Ascending aorta (tissue), 2 donors: Measurements from ENCODE around the gene ZCCHC14. TPM values are rescaled to one million over a fixed set of nuclear protein-coding genes. Genes with fewer than 3 reads are reported as not detected.
"Not testable (repeated sequence)": the region's sequence is repeated elsewhere in the genome, so short reads cannot be mapped to it uniquely, and the experiment has no call there.

Experiments
- DNase-seq, 2 donors: peaks; one replicate each; pipeline ENCODE4 v3.0.0-alpha.2; 2019; ENCODE audit warnings: low spot score in 2 of 2
- H3K27ac ChIP-seq, 2 donors: fragments of 200-600 bp; sonication (generic); one replicate each; pipeline ENCODE4 v1.5.1; 2016 to 2017; ENCODE audit warnings: mild to moderate bottlenecking in 1 of 2
- H3K27me3 ChIP-seq: fragments of 200-600 bp; sonication (generic); one replicate; pipeline ENCODE4 v1.5.1; 2017
- H3K36me3 ChIP-seq, 2 donors: fragments of 200-600 bp; sonication (generic); one replicate each; pipeline ENCODE4 v1.5.1; 2016
- H3K4me1 ChIP-seq, 2 donors: fragments of 200-600 bp; sonication (generic); one replicate each; pipeline ENCODE4 v1.5.1; 2016 to 2017; ENCODE audit warnings: mild to moderate bottlenecking in 1 of 2
- H3K4me3 ChIP-seq, 2 donors: fragments of 200-600 bp; sonication (generic); one replicate each; pipeline ENCODE4 v1.5.1; 2016 to 2017; ENCODE audit warnings: mild to moderate bottlenecking in 1 of 2
- H3K9me3 ChIP-seq, 2 donors: fragments of 200-600 bp; sonication (generic); one replicate each; pipeline ENCODE4 v1.5.1; 2016
- CTCF ChIP-seq, 3 experiments: fragments of 200-600 bp in 2 of 3; fragments of 450-650 bp in 1 of 3; sonication (generic) in 2 of 3; IDR thresholded peaks; one replicate each; pipeline ENCODE4 v1.5.1; 2016 to 2019; ENCODE audit warnings: antibody characterized with exemption in 3 of 3, mild to moderate bottlenecking in 1 of 3, moderate library complexity in 1 of 3
- intact Hi-C: fragments of 100-400 bp; cut with DNase I; formaldehyde crosslinking; loops from one replicate; pipeline ENCODE4 v1.15.1; 2023
- total RNA-seq: library from RNA; depleted of rRNA; stranded (reverse); fragments of >200 nt; gene quantifications from one replicate; pipeline ENCODE4 v1.1.0, GENCODE V29; 2016

ZCCHC14 gene
- total RNA-seq, 1 donor from 2014 or later = 131 TPM

GRCh38 chr16:87487361-87487924, 5.4 kb downstream of the ZCCHC14 start:
- Histone ChIP-seq H3K27ac (peak overlapping the region in 1 of 2 donors; percentile 32), H3K4me1 (peaks cover 9 to 40% of the 10 kb centered on the region in 2 donors), H3K4me3 (peak overlapping the region in 1 of 2 donors; percentile 15), H3K9me3 (no peaks in the 10 kb centered on the region), H3K36me3 (no peaks in the 10 kb centered on the region), H3K27me3 (no peaks in the 10 kb centered on the region)
- TF ChIP-seq CTCF (IDR thresholded peaks at IDR 0.05) = no peak
- no peak for DNase-seq
- intact Hi-C loops = loop anchor here (5.0 kb wide), 1 partner anchor 70 kb away; no protein-coding TSS in a partner anchor

GRCh38 chr16:87486713-87487247, 6.0 kb downstream of the ZCCHC14 start:
- no peaks in the 10 kb centered on the region for H3K9me3 ChIP-seq
- H3K27me3 ChIP-seq = no peaks in the 10 kb centered on the region
- H3K27ac ChIP-seq = peak overlapping the region in 1 of 2 donors; percentile 32
- no peak for TF ChIP-seq CTCF (IDR thresholded peaks at IDR 0.05)
- no peaks in the 10 kb centered on the region for H3K36me3 ChIP-seq
- H3K4me1 ChIP-seq = peaks cover 9 to 42% of the 10 kb centered on the region in 2 donors
- intact Hi-C loops = loop anchor here (5.0 kb wide), 1 partner anchor 69 kb away; no protein-coding TSS in a partner anchor
- no peak overlapping the region for H3K4me3 ChIP-seq
- DNase-seq = no peak

GRCh38 chr16:87486282-87486681, 6.5 kb downstream of the ZCCHC14 start:
- H3K27ac ChIP-seq = no peak overlapping the region
- TF ChIP-seq CTCF (IDR thresholded peaks at IDR 0.05) = no peak

GRCh38 chr16:87485792-87486191, 7.0 kb downstream of the ZCCHC14 start:
- not testable (repeated sequence) for DNase-seq, H3K4me3 ChIP-seq, H3K27me3 ChIP-seq, H3K36me3 ChIP-seq, H3K9me3 ChIP-seq
- Histone ChIP-seq H3K27ac (peak overlapping the region in 1 of 2 donors; percentile 17), H3K4me1 (peaks cover 5 to 42% of the 10 kb centered on the region in 2 donors)
- intact Hi-C loops = loop anchor here (5.0 kb wide), 1 partner anchor 68 kb away; no protein-coding TSS in a partner anchor

More at GRCh38 chr16:87486282-87486681, 6.5 kb downstream of the ZCCHC14 start:
- intact Hi-C loops = loop anchor here (5.0 kb wide), 1 partner anchor 69 kb away; no protein-coding TSS in a partner anchor
- no peaks in the 10 kb centered on the region for H3K27me3 ChIP-seq
- no peak overlapping the region for H3K4me3 ChIP-seq
- peaks cover 9 to 42% of the 10 kb centered on the region in 2 donors for H3K4me1 ChIP-seq
- no peak for DNase-seq
- no peaks in the 10 kb centered on the region for H3K9me3 ChIP-seq
- no peaks in the 10 kb centered on the region for H3K36me3 ChIP-seq

GRCh38 chr16:87484487-87485331, 8.1 kb downstream of the ZCCHC14 start:
- Histone ChIP-seq H3K36me3 (no peaks in the 10 kb centered on the region), H3K9me3 (no peaks in the 10 kb centered on the region), H3K4me3 (no peak overlapping the region), H3K27me3 (no peaks in the 10 kb centered on the region), H3K4me1 (peaks cover 5 to 40% of the 10 kb centered on the region in 2 donors), H3K27ac (peak overlapping the region in 1 of 2 donors; percentile 17)
- intact Hi-C loops = loop anchor here (5.0 kb wide), 1 partner anchor 67 kb away; no protein-coding TSS in a partner anchor
- TF ChIP-seq CTCF (IDR thresholded peaks at IDR 0.05) = no peak
- DNase-seq = no peak
